Stimulated activated CD4-positive, alpha-beta T cell treated with anti-CD3 and anti-CD28 coated beads, TNF-alpha, amount 100 ng/mL, for 1 hour (primary cell): Measurements from ENCODE around the gene TGOLN2.
"Not testable (repeated sequence)": the region's sequence is repeated elsewhere in the genome, so short reads cannot be mapped to it uniquely, and the experiment has no call there.

Source experiments
- DNase-seq, 3 donors: peaks; one replicate each; pipeline ENCODE4 v3.0.0-alpha.2; 2020; ENCODE audit warnings: low read depth in 3 of 3, low spot score in 1 of 3

Gene TGOLN2

GRCh38 chr2:85340034-85340892 lies 12.5 kb upstream of the TGOLN2 start:
- no peak for DNase-seq

GRCh38 chr2:85334928-85335327 lies 7.1 kb upstream of the TGOLN2 start:
- no peak for DNase-seq

GRCh38 chr2:85333877-85334276 lies 6.1 kb upstream of the TGOLN2 start:
- DNase-seq: not testable (repeated sequence)

GRCh38 chr2:85330839-85331636 lies 3.2 kb upstream of the TGOLN2 start:
- DNase-seq: no peak

- not testable (repeated sequence) for DNase-seq
Measured at GRCh38 chr2:85329701-85330100, 1.9 kb upstream of the TGOLN2 start.

GRCh38 chr2:85329181-85329651 lies 1.4 kb upstream of the TGOLN2 start:
- DNase-seq: no peak

GRCh38 chr2:85327160-85327821 lies 498 bp downstream of the TGOLN2 start:
- DNase-seq: peak in 1 of 3 donors; percentile 25

GRCh38 chr2:85326406-85327159 lies 1.2 kb downstream of the TGOLN2 start:
- no peak for DNase-seq

- no peak for DNase-seq
Measured at GRCh38 chr2:85325466-85325811, 2.4 kb downstream of the TGOLN2 start.

- DNase-seq: no peak
Measured at GRCh38 chr2:85324639-85325465, 2.9 kb downstream of the TGOLN2 start.

GRCh38 chr2:85323988-85324367 lies 3.8 kb downstream of the TGOLN2 start:
- DNase-seq: not testable (repeated sequence)

- DNase-seq: no peak
Measured at GRCh38 chr2:85323351-85323987, 4.3 kb downstream of the TGOLN2 start.

GRCh38 chr2:85319796-85320195 lies 8.0 kb downstream of the TGOLN2 start:
- no peak for DNase-seq

GRCh38 chr2:85318222-85319074 lies 9.3 kb downstream of the TGOLN2 start:
- DNase-seq: no peak

- not testable (repeated sequence) for DNase-seq
Measured at GRCh38 chr2:85315921-85316320, 11.9 kb downstream of the TGOLN2 start.

- no peak for DNase-seq
Measured at GRCh38 chr2:85314884-85315242, 12.9 kb downstream of the TGOLN2 start.

GRCh38 chr2:85312404-85312803 lies 15.4 kb downstream of the TGOLN2 start:
- no peak for DNase-seq

GRCh38 chr2:85310330-85310729 lies 17.5 kb downstream of the TGOLN2 start:
- DNase-seq: no peak
